Vagina (tissue), 2 donors: Measurements from ENCODE around the gene SELPLG. TPM values are rescaled to one million over a fixed set of nuclear protein-coding genes. Genes with fewer than 3 reads are reported as not detected.
A peak's percentile ranks its signal among the peaks of the same experiment; 100 is the strongest.

Experiments
- DNase-seq, 2 donors: peaks; one replicate each; pipeline ENCODE4 v3.0.0-alpha.2; 2017; ENCODE audit errors: extremely low spot score in 2 of 2
- H3K27ac ChIP-seq: fragments of 200-600 bp; sonication (generic); one replicate; pipeline ENCODE4 v1.5.1; 2019
- H3K27me3 ChIP-seq: fragments of 200-600 bp; sonication (generic); one replicate; pipeline ENCODE4 v1.5.1; 2019
- H3K36me3 ChIP-seq, 2 donors: fragments of 200-600 bp; sonication (generic); one replicate each; pipeline ENCODE4 v1.5.1; 2017 to 2019
- H3K4me1 ChIP-seq: fragments of 200-600 bp; sonication (generic); one replicate; pipeline ENCODE4 v1.5.1; 2019
- H3K4me3 ChIP-seq, 2 donors: fragments of 200-600 bp; sonication (generic); 1 replicate in 1 of 2; 2 replicates in 1 of 2; pipeline ENCODE4 v1.5.1; 2016 to 2019
- H3K9me3 ChIP-seq: fragments of 200-600 bp; sonication (generic); one replicate; pipeline ENCODE4 v1.5.1; 2019
- CTCF ChIP-seq, 3 experiments: fragments of 450-650 bp in 2 of 3; fragments of 200-600 bp in 1 of 3; sonication (generic) in 1 of 3; IDR thresholded peaks; one replicate each; pipeline ENCODE4 v1.5.1; 2017 to 2019; ENCODE audit warnings: antibody characterized with exemption in 3 of 3, mild to moderate bottlenecking in 2 of 3, moderate library complexity in 2 of 3
- POLR2A ChIP-seq, 2 donors: fragments of 450-650 bp; IDR thresholded peaks; one replicate each; pipeline ENCODE4 v1.6.1; 2017; ENCODE audit warnings: antibody characterized with exemption in 2 of 2, mild to moderate bottlenecking in 2 of 2, moderate library complexity in 2 of 2
- POLR2AphosphoS5 ChIP-seq, 2 donors: sonication (generic); formaldehyde crosslinking; IDR thresholded peaks; one replicate each; pipeline ENCODE4 v1.9.0; 2017; ENCODE audit warnings: antibody characterized with exemption in 2 of 2, mild to moderate bottlenecking in 2 of 2, low read depth in 1 of 2; ENCODE audit not compliant: insufficient read depth in 1 of 2
- intact Hi-C: fragments of 100-400 bp; cut with DNase I; formaldehyde crosslinking; loops from one replicate; pipeline ENCODE4 v1.15.1; 2023
- total RNA-seq: library from RNA; depleted of rRNA; stranded (reverse); fragments of >200 nt; gene quantifications from one replicate; pipeline ENCODE4 v1.2.3, GENCODE V29; 2016

Gene SELPLG
- total RNA-seq, 1 donor from 2014 or later = 14.2 TPM

GRCh38 chr12:108638141-108638827 lies 4.6 kb upstream of the SELPLG start:
- DNase-seq = peak; percentile 84 to 94
- H3K27ac ChIP-seq = peak overlapping the region; percentile 41
- H3K36me3 ChIP-seq = no peaks in the 10 kb centered on the region
- TF ChIP-seq CTCF (IDR thresholded peaks at IDR 0.05) (no peak), POLR2AphosphoS5 (IDR thresholded peaks at IDR 0.05; ENCODE audit: insufficient read depth in 1 of 2, low read depth in 1 of 2) (no peak), POLR2A (IDR thresholded peaks at IDR 0.05) (no peak)
- H3K4me3 ChIP-seq = peak overlapping the region in 1 of 2 donors; percentile 17
- H3K27me3 ChIP-seq = no peaks in the 10 kb centered on the region
- intact Hi-C loops = no loop called here
- no peaks in the 10 kb centered on the region for H3K9me3 ChIP-seq
- H3K4me1 ChIP-seq = peaks cover 24% of the 10 kb centered on the region

- no peak overlapping the region for H3K4me3 ChIP-seq
- no peaks in the 10 kb centered on the region for H3K27me3 ChIP-seq
- H3K27ac ChIP-seq = peak overlapping the region; percentile 41
- H3K4me1 ChIP-seq = peaks cover 18% of the 10 kb centered on the region
- DNase-seq = no peak
- no peak for TF ChIP-seq POLR2AphosphoS5 (IDR thresholded peaks at IDR 0.05; ENCODE audit: insufficient read depth in 1 of 2, low read depth in 1 of 2)
- TF ChIP-seq POLR2A (IDR thresholded peaks at IDR 0.05) = no peak
- TF ChIP-seq CTCF (IDR thresholded peaks at IDR 0.05) = no peak
- intact Hi-C loops = no loop called here
- no peaks in the 10 kb centered on the region for H3K36me3 ChIP-seq
- H3K9me3 ChIP-seq = no peaks in the 10 kb centered on the region
Measured at GRCh38 chr12:108637222-108637971, 3.7 kb upstream of the SELPLG start.

- no peaks in the 10 kb centered on the region for H3K27me3 ChIP-seq
- TF ChIP-seq CTCF (IDR thresholded peaks at IDR 0.05) (no peak), POLR2A (IDR thresholded peaks at IDR 0.05) (no peak), POLR2AphosphoS5 (IDR thresholded peaks at IDR 0.05; ENCODE audit: insufficient read depth in 1 of 2, low read depth in 1 of 2) (no peak)
Measured at GRCh38 chr12:108635997-108636808, 2.5 kb upstream of the SELPLG start.

GRCh38 chr12:108635201-108635996 lies 1.7 kb upstream of the SELPLG start:
- DNase-seq = peak in 1 of 2 donors; percentile 58
- Histone ChIP-seq H3K4me3 (no peak overlapping the region), H3K27ac (no peak overlapping the region), H3K36me3 (no peaks in the 10 kb centered on the region), H3K27me3 (no peaks in the 10 kb centered on the region), H3K9me3 (no peaks in the 10 kb centered on the region), H3K4me1 (peaks cover 26% of the 10 kb centered on the region)
- TF ChIP-seq POLR2AphosphoS5 (IDR thresholded peaks at IDR 0.05; ENCODE audit: insufficient read depth in 1 of 2, low read depth in 1 of 2) (no peak), CTCF (IDR thresholded peaks at IDR 0.05) (no peak), POLR2A (IDR thresholded peaks at IDR 0.05) (no peak)
- intact Hi-C loops = no loop called here

More at GRCh38 chr12:108635997-108636808, 2.5 kb upstream of the SELPLG start:
- no peak for DNase-seq
- Histone ChIP-seq H3K4me1 (peaks cover 18% of the 10 kb centered on the region), H3K9me3 (no peaks in the 10 kb centered on the region), H3K27ac (no peak overlapping the region), H3K36me3 (no peaks in the 10 kb centered on the region), H3K4me3 (no peak overlapping the region)
- intact Hi-C loops = no loop called here
